AG09309 (cell line): ENCODE measurements around the gene FGF12.

Source experiments
- DNase-seq: peaks from one replicate; pipeline ENCODE4 v3.0.0-alpha.2; 2010; ENCODE audit warnings: low read depth
- H3K4me3 ChIP-seq: 2 replicates; pipeline ENCODE4 v1.5.1; 2011; ENCODE audit warnings: mild to moderate bottlenecking, low read depth, low read length, moderate library complexity; ENCODE audit not compliant: control insufficient read depth
- TF ChIP-seq, protein P1 (sequence below): IDR thresholded peaks from 2 replicates; pipeline ENCODE4 v1.5.1; 2011; ENCODE audit warnings: mild to moderate bottlenecking, low read depth, low read length, inconsistent platforms; ENCODE audit not compliant: insufficient read depth, control insufficient read depth; ENCODE audit errors: missing control alignments

The FGF12 gene

DNA sequence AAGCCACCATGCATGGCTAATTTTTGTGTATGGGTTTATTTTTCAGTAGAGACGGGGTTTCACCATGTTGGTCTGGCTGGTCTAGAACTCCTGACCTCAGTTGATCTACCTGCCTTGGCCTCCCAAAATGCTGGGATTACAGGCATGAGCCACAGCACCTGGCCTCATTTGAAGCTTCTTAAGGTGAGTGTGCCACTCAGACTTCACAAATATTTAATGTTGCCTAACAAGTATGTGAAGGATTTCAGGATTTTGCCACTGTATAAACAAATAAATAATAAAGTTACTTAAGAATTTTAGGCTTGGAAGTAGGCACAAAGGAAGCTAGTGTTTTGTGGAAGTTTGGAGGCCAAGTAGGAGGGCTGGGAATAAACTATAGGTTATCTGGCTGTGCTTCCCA, 73.5 kb downstream of the FGF12 start:
- no peak overlapping the region for H3K4me3 ChIP-seq
- TF ChIP-seq, protein P1, sequence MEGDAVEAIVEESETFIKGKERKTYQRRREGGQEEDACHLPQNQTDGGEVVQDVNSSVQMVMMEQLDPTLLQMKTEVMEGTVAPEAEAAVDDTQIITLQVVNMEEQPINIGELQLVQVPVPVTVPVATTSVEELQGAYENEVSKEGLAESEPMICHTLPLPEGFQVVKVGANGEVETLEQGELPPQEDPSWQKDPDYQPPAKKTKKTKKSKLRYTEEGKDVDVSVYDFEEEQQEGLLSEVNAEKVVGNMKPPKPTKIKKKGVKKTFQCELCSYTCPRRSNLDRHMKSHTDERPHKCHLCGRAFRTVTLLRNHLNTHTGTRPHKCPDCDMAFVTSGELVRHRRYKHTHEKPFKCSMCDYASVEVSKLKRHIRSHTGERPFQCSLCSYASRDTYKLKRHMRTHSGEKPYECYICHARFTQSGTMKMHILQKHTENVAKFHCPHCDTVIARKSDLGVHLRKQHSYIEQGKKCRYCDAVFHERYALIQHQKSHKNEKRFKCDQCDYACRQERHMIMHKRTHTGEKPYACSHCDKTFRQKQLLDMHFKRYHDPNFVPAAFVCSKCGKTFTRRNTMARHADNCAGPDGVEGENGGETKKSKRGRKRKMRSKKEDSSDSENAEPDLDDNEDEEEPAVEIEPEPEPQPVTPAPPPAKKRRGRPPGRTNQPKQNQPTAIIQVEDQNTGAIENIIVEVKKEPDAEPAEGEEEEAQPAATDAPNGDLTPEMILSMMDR, result no peak
- no peak for DNase-seq

DNA sequence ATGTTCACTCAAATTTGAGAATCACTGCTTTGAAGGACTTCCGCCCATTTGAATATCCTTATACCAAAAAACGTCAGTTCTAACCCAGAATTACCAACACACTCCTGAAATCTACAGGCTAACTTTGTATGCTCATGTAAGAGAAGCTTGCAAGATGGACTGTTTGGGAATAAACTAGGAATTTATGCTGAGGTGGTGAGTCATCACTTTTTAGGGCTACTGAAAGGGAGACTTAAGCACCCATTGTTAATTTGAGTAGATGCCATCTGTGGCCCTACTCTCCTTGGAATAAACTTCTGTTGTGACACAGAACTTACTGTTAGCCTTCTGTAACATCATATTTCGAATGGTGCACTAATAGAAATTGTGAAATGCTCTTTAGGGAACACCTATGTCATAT, 74.6 kb downstream of the FGF12 start:
- no peak overlapping the region for H3K4me3 ChIP-seq
- no peak for DNase-seq
- TF ChIP-seq, protein P1, result no peak

DNA sequence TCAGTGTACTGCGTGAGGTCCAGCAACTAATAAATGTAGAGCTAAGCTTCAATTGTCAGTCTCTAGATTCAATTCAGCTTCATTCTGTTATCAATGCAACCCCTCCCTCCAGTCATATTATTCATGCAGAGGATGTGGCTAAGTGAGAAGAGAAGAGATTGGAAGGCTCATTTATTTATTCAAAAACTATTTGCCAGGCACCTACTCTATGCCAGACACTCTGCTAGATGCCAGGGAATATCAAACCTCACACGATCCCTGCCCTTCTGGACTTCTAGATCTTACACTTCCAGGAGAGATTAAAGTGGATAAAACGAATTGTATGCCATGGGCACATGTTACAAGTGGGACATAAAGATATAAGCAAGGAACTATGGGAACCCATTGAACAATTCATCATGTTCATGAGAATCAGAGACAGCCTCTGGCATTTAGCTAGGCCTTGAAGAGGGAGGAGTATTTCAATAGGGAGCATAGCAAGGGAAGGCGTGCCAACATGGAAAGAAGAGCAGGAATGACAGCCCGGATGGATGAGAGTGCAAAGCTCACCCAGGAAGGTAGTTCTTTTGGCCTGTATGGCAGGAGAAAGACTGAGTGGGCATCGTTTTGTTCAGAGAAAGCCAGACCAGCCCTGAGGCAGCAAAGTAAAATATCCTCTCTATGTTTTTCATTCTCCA, 75.4 kb downstream of the FGF12 start:
- H3K4me3 ChIP-seq, result no peak overlapping the region
- TF ChIP-seq, protein P1, result no peak
- DNase-seq, result no peak

DNA sequence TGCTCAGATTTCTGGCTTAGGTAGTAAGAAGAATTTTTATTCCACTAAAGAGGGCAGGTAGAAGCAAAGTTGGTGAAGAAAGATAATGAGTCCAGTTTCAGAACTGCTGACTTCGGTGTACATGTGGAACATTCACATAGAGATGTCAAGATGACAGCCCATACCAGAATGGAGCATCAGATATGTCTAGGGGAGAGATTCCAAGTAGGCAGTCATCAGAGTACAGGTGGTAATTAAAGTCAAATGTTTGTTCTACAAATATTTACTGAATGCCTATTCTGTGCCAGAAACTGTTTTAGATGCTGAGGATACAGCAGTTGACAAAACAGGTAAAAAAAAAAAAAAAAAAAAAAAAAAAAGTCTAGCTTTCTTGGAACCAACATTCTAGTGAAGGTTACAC, 81.9 kb downstream of the FGF12 start:
- H3K4me3 ChIP-seq, result no peak overlapping the region

DNA sequence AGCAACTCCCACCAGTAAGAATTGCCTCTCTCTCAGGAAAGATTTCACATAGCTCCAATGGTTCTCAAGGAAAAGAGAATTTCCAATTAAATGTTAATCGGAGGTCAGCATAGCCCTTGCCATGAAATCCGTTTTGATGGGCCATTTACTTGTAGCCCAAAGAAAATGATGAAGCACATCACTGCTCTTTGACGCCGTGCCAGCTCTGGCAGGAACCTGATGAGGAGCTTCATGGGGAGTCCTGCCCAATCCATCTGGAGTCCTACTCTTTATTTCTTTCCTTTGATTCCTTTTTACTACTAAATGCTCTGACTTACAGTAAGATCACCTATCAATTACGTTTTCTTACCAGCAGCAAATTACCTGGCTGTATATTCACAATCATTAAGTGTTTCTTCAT, 84.7 kb downstream of the FGF12 start:
- no peak for DNase-seq
- TF ChIP-seq, protein P1, result no peak
- no peak overlapping the region for H3K4me3 ChIP-seq

More for the DNA sequence above, 81.9 kb downstream of the FGF12 start:
- no peak for DNase-seq
- TF ChIP-seq, protein P1, result no peak

DNA sequence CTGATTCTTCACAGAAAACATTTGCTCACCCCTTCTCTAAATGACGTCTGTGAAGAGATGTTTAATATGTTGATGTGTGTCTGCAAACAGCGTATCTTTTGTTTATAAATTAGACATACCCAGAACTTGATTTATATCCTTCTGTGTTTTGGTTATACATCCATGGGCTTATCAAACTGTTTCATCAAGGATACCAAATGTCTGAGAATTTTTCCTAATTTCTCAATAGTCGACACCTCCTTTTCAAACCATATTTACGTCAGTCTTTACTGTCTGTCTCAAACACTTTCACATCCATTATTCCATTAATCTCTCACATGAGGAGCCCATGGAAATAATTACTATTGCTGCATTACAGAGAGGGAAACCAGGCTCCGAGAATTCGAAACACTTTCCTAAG, 85.4 kb downstream of the FGF12 start:
- TF ChIP-seq, protein P1, result no peak
- no peak overlapping the region for H3K4me3 ChIP-seq
- DNase-seq, result no peak

DNA sequence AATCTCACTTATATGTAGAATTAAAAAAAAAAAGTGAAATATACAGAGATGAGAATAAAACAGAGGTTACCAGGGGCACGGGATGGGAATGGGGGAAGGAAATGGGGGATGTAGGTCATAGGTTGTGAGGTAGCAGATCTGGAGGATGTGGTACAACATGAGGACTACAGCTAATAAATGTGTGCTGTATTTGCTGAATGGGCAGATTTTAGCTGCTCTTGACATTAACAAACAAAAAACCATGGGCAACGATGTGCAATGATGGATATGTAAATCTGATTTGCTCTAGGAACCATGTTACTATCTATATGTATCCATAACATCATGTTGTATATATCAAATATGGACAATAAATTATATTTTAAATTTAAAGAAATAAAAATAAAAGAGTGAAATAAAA, 87.4 kb downstream of the FGF12 start:
- DNase-seq, result no peak
- no peak overlapping the region for H3K4me3 ChIP-seq
- TF ChIP-seq, protein P1, result no peak
